SK-N-SH (cell line): ENCODE measurements around the gene ABHD2. TPM values are rescaled to one million over a fixed set of nuclear protein-coding genes. Genes with fewer than 3 reads are reported as not detected.
"Not testable (repeated sequence)": the region's sequence is repeated elsewhere in the genome, so short reads cannot be mapped to it uniquely, and the experiment has no call there.

Experiments used
- CTCF ChIA-PET: fragments of 300-600, 350-600 bp; formaldehyde crosslinking; extraction: SDS; loops from one replicate; lab custom pipeline; 2021; lab: Yijun Ruan, JAX
- POLR2A ChIA-PET: fragments of 350-600 bp; sonication (Branson Sonifier 250); formaldehyde crosslinking; extraction: SDS; loops from one replicate; lab custom pipeline; 2020; ENCODE audit warnings: antibody characterized with exemption, inconsistent platforms; lab: Yijun Ruan, JAX
- DNase-seq: peaks from one replicate; pipeline ENCODE4 v3.0.0; 2012
- H2AFZ ChIP-seq: fragments of 200-600 bp; sonication (generic); 2 replicates; pipeline ENCODE4 v1.8.1; 2016; ENCODE audit warnings: antibody characterized with exemption, mild to moderate bottlenecking, low read depth
- H3F3A ChIP-seq: fragments of 200-600 bp; sonication (generic); replicated peaks from 2 replicates; pipeline ENCODE3; 2016; ENCODE audit warnings: antibody characterized with exemption, mild to moderate bottlenecking; ENCODE audit not compliant: insufficient read depth
- H3K27ac ChIP-seq, 2 experiments: fragments of 200-500 bp in 1 of 2; fragments of 200-600 bp in 1 of 2; sonication (Bioruptor generic) in 1 of 2; sonication (generic), shearing (Covaris generic) in 1 of 2; 2 replicates each; pipeline versions ENCODE4 v1.5.1 to v1.6.1; 2014 to 2016; ENCODE audit warnings: low read depth in 2 of 2, inconsistent platforms in 1 of 2, low read length in 1 of 2, mild to moderate bottlenecking in 1 of 2, mixed read lengths in 1 of 2
- H3K27me3 ChIP-seq: fragments of 200-600 bp; sonication (generic), shearing (Covaris generic); 2 replicates; pipeline ENCODE4 v1.6.1; 2016; ENCODE audit warnings: mixed run types; ENCODE audit not compliant: insufficient read depth
- H3K36me3 ChIP-seq, 2 experiments: fragments of 200-500 bp in 1 of 2; fragments of 200-600 bp in 1 of 2; sonication (Bioruptor generic) in 1 of 2; sonication (generic) in 1 of 2; replicated peaks in 1 of 2; 2 replicates each; pipeline versions ENCODE3 to v1.5.1; 2014 to 2016; ENCODE audit warnings: low read length in 1 of 2, mild to moderate bottlenecking in 1 of 2; ENCODE audit not compliant: insufficient read depth in 2 of 2, control insufficient read depth in 1 of 2
- H3K4me1 ChIP-seq, 2 experiments: fragments of 200-500 bp in 1 of 2; fragments of 200-600 bp in 1 of 2; sonication (Bioruptor generic) in 1 of 2; sonication (generic), shearing (Covaris generic) in 1 of 2; 2 replicates each; pipeline versions ENCODE4 v1.5.1 to v1.6.1; 2014 to 2016; ENCODE audit warnings: low read depth in 1 of 2, low read length in 1 of 2, mixed run types in 1 of 2; ENCODE audit not compliant: insufficient read depth in 2 of 2, control insufficient read depth in 1 of 2
- H3K4me2 ChIP-seq: fragments of 200-600 bp; sonication (generic), shearing (Covaris generic); 2 replicates; pipeline ENCODE4 v1.6.1; 2017; ENCODE audit warnings: mixed run types
- H3K4me3 ChIP-seq, 2 experiments: fragments of 200-500 bp in 1 of 2; fragments of 200-600 bp in 1 of 2; sonication (Bioruptor generic) in 1 of 2; sonication (generic), shearing (Covaris generic) in 1 of 2; 2 replicates each; pipeline versions ENCODE4 v1.5.1 to v1.8.1; 2014 to 2016; ENCODE audit warnings: low read depth in 2 of 2, inconsistent platforms in 1 of 2, low read length in 1 of 2, mild to moderate bottlenecking in 1 of 2, mixed read lengths in 1 of 2, moderate library complexity in 1 of 2
- H3K79me2 ChIP-seq: fragments of 200-600 bp; sonication (generic); 2 replicates; pipeline ENCODE4 v1.8.1; 2017; ENCODE audit warnings: mild to moderate bottlenecking; ENCODE audit not compliant: insufficient read depth
- H3K9ac ChIP-seq: fragments of 200-600 bp; sonication (generic); 2 replicates; pipeline ENCODE4 v1.6.1; 2017; ENCODE audit warnings: mixed run types
- H3K9me2 ChIP-seq: fragments of 200-600 bp; sonication (generic); 2 replicates; pipeline ENCODE4 v1.6.1; 2017; ENCODE audit warnings: mixed run types
- H3K9me3 ChIP-seq: fragments of 200-600 bp; sonication (generic); 2 replicates; pipeline ENCODE4 v1.6.1; 2017; ENCODE audit warnings: mixed run types, mild to moderate bottlenecking, moderate library complexity
- H4K20me1 ChIP-seq: fragments of 200-600 bp; sonication (generic); 2 replicates; pipeline ENCODE4 v1.6.1; 2017; ENCODE audit warnings: mild to moderate bottlenecking, mixed run types; ENCODE audit not compliant: insufficient read depth
- CHD2 ChIP-seq: fragments of 150-350 bp; IDR thresholded peaks from 2 replicates; pipeline ENCODE4 v1.6.1; 2018; ENCODE audit warnings: low read length; ENCODE audit not compliant: partially characterized antibody
- CTCF ChIP-seq: fragments of 200-600 bp; sonication (generic); IDR thresholded peaks from 2 replicates; pipeline ENCODE4 v1.6.1; 2017; ENCODE audit warnings: antibody characterized with exemption, mild to moderate bottlenecking, moderate library complexity
- IRF3 ChIP-seq: fragments of 150-350 bp; IDR thresholded peaks from 2 replicates; pipeline ENCODE4 v1.6.1; 2016; ENCODE audit warnings: mild to moderate bottlenecking, low read depth, low read length
- MAX ChIP-seq: IDR thresholded peaks from 2 replicates; pipeline ENCODE4 v1.4.0; 2012; ENCODE audit warnings: low read depth
- MEF2A ChIP-seq: IDR thresholded peaks from 2 replicates; pipeline ENCODE4 v1.4.0; 2012; ENCODE audit warnings: low read depth, borderline replicate concordance
- POLR2AphosphoS5 ChIP-seq: IDR thresholded peaks from 2 replicates; pipeline ENCODE4 v1.6.1; 2012; ENCODE audit warnings: low read depth, low read length
- RAD21 ChIP-seq: IDR thresholded peaks from 2 replicates; pipeline ENCODE4 v1.6.1; 2012; ENCODE audit warnings: mild to moderate bottlenecking, low read length
- RCOR1 ChIP-seq: fragments of 150-350 bp; IDR thresholded peaks from 2 replicates; pipeline ENCODE4 v1.6.1; 2017; ENCODE audit warnings: antibody characterized with exemption, low read length
- TEAD4 ChIP-seq: IDR thresholded peaks from 2 replicates; pipeline ENCODE4 v1.4.0; 2012; ENCODE audit warnings: mild to moderate bottlenecking, borderline replicate concordance; ENCODE audit not compliant: insufficient read depth
- WGBS: methylation state at CpG from one replicate; pipeline ENCODE4 v1.1.6; 2017; ENCODE audit warnings: low lambda C conversion rate; 5-methylcytosine and 5-hydroxymethylcytosine counted together
- polyA plus RNA-seq, 3 experiments: library from polyadenylated mRNA; depleted of rRNA; stranded (reverse); fragments of >200 nt; gene quantifications; 2 replicates each; pipeline ENCODE4 v1.2.3, GENCODE V29; 2012
- small RNA-seq, 7 experiments: library from RNA; depleted of rRNA; stranded (forward); fragments of <200 nt; gene quantifications; one replicate each; pipeline ENCODE3, GENCODE V24; 2012

The ABHD2 gene
- polyA plus RNA-seq, 1 of the 3 experiments (the other 2 are of a cell fraction), result 19.2 TPM

- POLR2A ChIA-PET, result no interaction called here
- Histone ChIP-seq H3K4me3 (no peak overlapping the region), H3K36me3 (peaks cover 32 to 35% of the 10 kb centered on the region in 2 experiments), H3K9me2 (no peaks in the 10 kb centered on the region), H2AFZ (no peak overlapping the region), H3K9me3 (0 out of 2 replicates have a peak, but pooled peaks cover 4% of the 10 kb centered on the region), H3K79me2 (peaks cover 33% of the 10 kb centered on the region), H3K27me3 (no peaks in the 10 kb centered on the region), H3K27ac (no peak overlapping the region), H4K20me1 (no peaks in the 10 kb centered on the region), H3K4me1 (peaks cover 4 to 10% of the 10 kb centered on the region in 2 experiments; a peak in 3 of 4 replicates), H3K4me2 (no peak overlapping the region), H3F3A (peaks cover 7% of the 10 kb centered on the region), H3K9ac (no peak overlapping the region)
- CTCF ChIA-PET, result no interaction called here
- TF ChIP-seq POLR2AphosphoS5 (no peak), MEF2A (no peak), CTCF (no peak), MAX (no peak), RAD21 (no peak), RCOR1 (no peak), CHD2 (no peak)
- 53% methylated on average over 2 of the region's 2 CpGs for WGBS
- no peak for DNase-seq
Observed at GRCh38 chr15:89247446-89247845, 159.2 kb downstream of the ABHD2 start.

- 95% methylated on average over 2 of the region's 2 CpGs for WGBS
- ChIA-PET CTCF (interaction anchor here (0.5 to 2.2 kb wide), 2 partner anchors 42 to 215 kb away, joined by 3 to 8 read pairs; no protein-coding TSS in a partner anchor), POLR2A (no interaction called here)
- Histone ChIP-seq H3K4me3 (no peak overlapping the region), H3F3A (peaks cover 3% of the 10 kb centered on the region), H3K27ac (no peak overlapping the region), H3K79me2 (peaks cover 35% of the 10 kb centered on the region), H3K27me3 (no peaks in the 10 kb centered on the region), H2AFZ (no peak overlapping the region), H3K4me1 (peaks cover 0 to 3% of the 10 kb centered on the region in 2 experiments; a peak in 2 of 4 replicates), H3K36me3 (peaks cover 32 to 35% of the 10 kb centered on the region in 2 experiments), H4K20me1 (no peaks in the 10 kb centered on the region), H3K9me2 (no peaks in the 10 kb centered on the region), H3K4me2 (no peak overlapping the region), H3K9me3 (0 out of 2 replicates have a peak, but pooled peaks cover 4% of the 10 kb centered on the region), H3K9ac (no peak overlapping the region)
- TF ChIP-seq IRF3, result no peak
- TF ChIP-seq CHD2, result no peak
- no peak for TF ChIP-seq TEAD4
- no peak for TF ChIP-seq POLR2AphosphoS5
- no peak for DNase-seq
Observed at GRCh38 chr15:89248584-89248983, 160.3 kb downstream of the ABHD2 start.

GRCh38 chr15:89250142-89250541, 161.9 kb downstream of the ABHD2 start:
- H3K9me2 ChIP-seq, DNase-seq, H4K20me1 ChIP-seq, H3K4me1 ChIP-seq, H3K9me3 ChIP-seq, H3K27me3 ChIP-seq, H3K9ac ChIP-seq, POLR2A ChIA-PET, H3K27ac ChIP-seq, H2AFZ ChIP-seq, H3K4me3 ChIP-seq, H3F3A ChIP-seq, H3K4me2 ChIP-seq: not testable (repeated sequence)
- peaks cover 25% of the 10 kb centered on the region for H3K79me2 ChIP-seq
- 94% methylated on average over 5 of the region's 5 CpGs for WGBS
- H3K36me3 ChIP-seq, result peaks cover 32 to 35% of the 10 kb centered on the region in 2 experiments
- CTCF ChIA-PET, result interaction anchor here (0.9 to 2.2 kb wide), 2 partner anchors 43 to 73 kb away, joined by 3 to 8 read pairs; no protein-coding TSS in a partner anchor

Small RNA genes lying within 50 kb of the gene (small RNA-seq; reads per million reads assigned to genes)
- gene RNU7-195P, result 0 reads per million in 7 experiments

Other genes with a start within 250 kb of the ABHD2 start
- 8.3 and 9.7 TPM in 2 replicates for gene HAPLN3, start 192.9 kb upstream of the ABHD2 start, polyA plus RNA-seq (2012; rRNA removed)
- 210 and 247 TPM in 2 replicates for gene MFGE8, start 175.1 kb upstream of the ABHD2 start, polyA plus RNA-seq (2012; rRNA removed)
- not detected in 2 replicates for gene RLBP1, start 133.1 kb downstream of the ABHD2 start, polyA plus RNA-seq (2012; rRNA removed)
- gene FANCI, start 155.5 kb downstream of the ABHD2 start, polyA plus RNA-seq (2012; rRNA removed), result 13.2 and 15.4 TPM in 2 replicates
- 24.9 and 25.1 TPM in 2 replicates for gene POLG, start 246.4 kb downstream of the ABHD2 start, polyA plus RNA-seq (2012; rRNA removed)